ENCODE measurements around the gene ARMC7. TPM values are rescaled to one million over a fixed set of nuclear protein-coding genes. Genes with fewer than 3 reads are reported as not detected.
A peak's percentile ranks its signal among the peaks of the same experiment; 100 is the strongest.
"Not testable (repeated sequence)": the region's sequence is repeated elsewhere in the genome, so short reads cannot be mapped to it uniquely, and the experiment has no call there.

Gene ARMC7
- total RNA-seq, 1 donor from 2014 or later = 12.8 TPM

GRCh38 chr17:75067856-75068255 lies 41.9 kb upstream of the ARMC7 start:
- H3K4me3 Mint-ChIP-seq (ENCODE audit: unreplicated experiment) = no peak overlapping the region
- H3K9me3 Mint-ChIP-seq (ENCODE audit: unreplicated experiment) = no peaks in the 10 kb centered on the region

DNA sequence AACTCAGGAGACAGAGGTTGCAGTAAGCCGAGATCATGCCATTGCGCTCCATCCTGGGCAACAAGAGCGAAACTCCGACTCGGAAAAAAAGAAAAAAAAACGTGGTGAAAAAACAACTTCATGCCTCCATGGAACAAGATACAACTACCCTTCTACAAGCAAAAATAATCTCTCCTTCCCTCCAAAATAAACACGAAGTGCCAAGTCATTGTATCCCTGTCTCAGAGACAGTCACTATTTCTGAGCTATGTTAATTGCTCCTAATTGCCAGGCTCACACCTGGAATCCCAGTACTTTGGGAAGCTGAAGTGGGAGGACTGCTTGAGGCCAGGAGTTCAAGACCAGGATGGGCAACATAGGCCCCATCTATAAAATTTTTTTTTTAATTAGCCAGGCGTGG lies 41.0 kb upstream of the ARMC7 start:
- no peak for DNase-seq (ENCODE audit: extremely low spot score, unreplicated experiment)

More at GRCh38 chr17:75067856-75068255, 41.9 kb upstream of the ARMC7 start:
- H3K4me1 Mint-ChIP-seq (ENCODE audit: unreplicated experiment) = peaks cover 2% of the 10 kb centered on the region
- DNase-seq (ENCODE audit: extremely low spot score, unreplicated experiment) = no peak
- peaks cover 13% of the 10 kb centered on the region for H3K36me3 Mint-ChIP-seq (ENCODE audit: unreplicated experiment)
- TF ChIP-seq, protein P1, sequence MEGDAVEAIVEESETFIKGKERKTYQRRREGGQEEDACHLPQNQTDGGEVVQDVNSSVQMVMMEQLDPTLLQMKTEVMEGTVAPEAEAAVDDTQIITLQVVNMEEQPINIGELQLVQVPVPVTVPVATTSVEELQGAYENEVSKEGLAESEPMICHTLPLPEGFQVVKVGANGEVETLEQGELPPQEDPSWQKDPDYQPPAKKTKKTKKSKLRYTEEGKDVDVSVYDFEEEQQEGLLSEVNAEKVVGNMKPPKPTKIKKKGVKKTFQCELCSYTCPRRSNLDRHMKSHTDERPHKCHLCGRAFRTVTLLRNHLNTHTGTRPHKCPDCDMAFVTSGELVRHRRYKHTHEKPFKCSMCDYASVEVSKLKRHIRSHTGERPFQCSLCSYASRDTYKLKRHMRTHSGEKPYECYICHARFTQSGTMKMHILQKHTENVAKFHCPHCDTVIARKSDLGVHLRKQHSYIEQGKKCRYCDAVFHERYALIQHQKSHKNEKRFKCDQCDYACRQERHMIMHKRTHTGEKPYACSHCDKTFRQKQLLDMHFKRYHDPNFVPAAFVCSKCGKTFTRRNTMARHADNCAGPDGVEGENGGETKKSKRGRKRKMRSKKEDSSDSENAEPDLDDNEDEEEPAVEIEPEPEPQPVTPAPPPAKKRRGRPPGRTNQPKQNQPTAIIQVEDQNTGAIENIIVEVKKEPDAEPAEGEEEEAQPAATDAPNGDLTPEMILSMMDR (IDR thresholded peaks at IDR 0.05) = no peak
- no peaks in the 10 kb centered on the region for H3K27me3 Mint-ChIP-seq (ENCODE audit: unreplicated experiment)
- H3K27ac Mint-ChIP-seq (ENCODE audit: unreplicated experiment) = no peak overlapping the region

DNA sequence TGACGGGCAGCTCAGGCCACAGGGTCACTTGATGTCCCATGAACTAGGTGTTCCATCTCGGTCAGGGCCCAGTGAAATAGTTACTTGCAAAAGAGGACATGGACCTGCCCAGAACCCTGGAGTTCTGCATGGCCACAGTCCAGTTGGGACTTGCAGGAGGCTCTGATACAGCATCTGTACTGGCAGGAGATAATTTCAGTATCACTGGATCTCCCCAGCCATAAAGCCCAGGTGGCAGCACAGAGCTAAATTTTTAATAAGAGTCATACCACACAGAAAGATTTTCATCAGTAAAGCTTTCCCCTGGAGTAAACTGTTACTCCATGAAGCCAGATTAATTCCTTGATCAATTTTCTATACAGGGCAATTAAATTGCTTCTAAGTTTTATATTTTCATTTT lies 40.0 kb upstream of the ARMC7 start:
- Mint-ChIP-seq H3K9me3 (ENCODE audit: unreplicated experiment) (no peaks in the 10 kb centered on the region), H3K36me3 (ENCODE audit: unreplicated experiment) (peaks cover 1% of the 10 kb centered on the region), H3K27me3 (ENCODE audit: unreplicated experiment) (no peaks in the 10 kb centered on the region), H3K27ac (ENCODE audit: unreplicated experiment) (no peak overlapping the region), H3K4me1 (ENCODE audit: unreplicated experiment) (peaks cover 2% of the 10 kb centered on the region), H3K4me3 (ENCODE audit: unreplicated experiment) (no peak overlapping the region)
- TF ChIP-seq, protein P1 (IDR thresholded peaks at IDR 0.05) = peak; percentile 65
- DNase-seq (ENCODE audit: extremely low spot score, unreplicated experiment) = no peak

More for the DNA sequence above, 41.0 kb upstream of the ARMC7 start:
- TF ChIP-seq, protein P1 (IDR thresholded peaks at IDR 0.05) = no peak
- no peaks in the 10 kb centered on the region for H3K9me3 Mint-ChIP-seq (ENCODE audit: unreplicated experiment)
- H3K36me3 Mint-ChIP-seq (ENCODE audit: unreplicated experiment) = peaks cover 5% of the 10 kb centered on the region
- peaks cover 2% of the 10 kb centered on the region for H3K4me1 Mint-ChIP-seq (ENCODE audit: unreplicated experiment)
- H3K4me3 Mint-ChIP-seq (ENCODE audit: unreplicated experiment) = no peak overlapping the region
- no peak overlapping the region for H3K27ac Mint-ChIP-seq (ENCODE audit: unreplicated experiment)
- no peaks in the 10 kb centered on the region for H3K27me3 Mint-ChIP-seq (ENCODE audit: unreplicated experiment)

GRCh38 chr17:75071478-75072271 lies 38.1 kb upstream of the ARMC7 start:
- H3K36me3 Mint-ChIP-seq (ENCODE audit: unreplicated experiment); DNase-seq (ENCODE audit: extremely low spot score, unreplicated experiment); H3K4me3 Mint-ChIP-seq (ENCODE audit: unreplicated experiment); H3K27ac Mint-ChIP-seq (ENCODE audit: unreplicated experiment); H3K27me3 Mint-ChIP-seq (ENCODE audit: unreplicated experiment); H3K9me3 Mint-ChIP-seq (ENCODE audit: unreplicated experiment); H3K4me1 Mint-ChIP-seq (ENCODE audit: unreplicated experiment): not testable (repeated sequence)

GRCh38 chr17:75072909-75073308 lies 36.9 kb upstream of the ARMC7 start:
- not testable (repeated sequence) for H3K27me3 Mint-ChIP-seq (ENCODE audit: unreplicated experiment); H3K4me1 Mint-ChIP-seq (ENCODE audit: unreplicated experiment); H3K9me3 Mint-ChIP-seq (ENCODE audit: unreplicated experiment); H3K4me3 Mint-ChIP-seq (ENCODE audit: unreplicated experiment); H3K27ac Mint-ChIP-seq (ENCODE audit: unreplicated experiment); DNase-seq (ENCODE audit: extremely low spot score, unreplicated experiment); H3K36me3 Mint-ChIP-seq (ENCODE audit: unreplicated experiment)

DNA sequence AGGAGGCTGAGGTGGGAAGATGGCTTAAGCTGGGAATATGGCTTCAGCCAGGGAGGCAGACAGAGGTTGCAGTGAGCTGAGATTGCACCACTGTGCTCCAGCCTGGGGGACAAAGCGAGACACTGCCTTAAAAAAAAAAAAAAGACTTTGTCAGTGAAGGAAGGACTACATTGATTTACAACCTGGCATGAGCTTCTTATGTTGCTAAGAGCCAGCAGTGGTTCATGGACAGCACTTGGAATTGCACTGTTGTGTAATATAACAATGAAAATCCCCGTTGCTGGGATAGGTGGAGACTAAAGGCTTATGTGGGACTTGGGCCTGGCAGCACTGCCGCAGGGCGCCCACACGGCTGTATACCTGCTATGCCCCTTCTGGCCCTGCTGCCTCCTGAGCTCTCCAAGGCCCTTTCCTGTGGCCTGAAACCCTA lies 36.1 kb upstream of the ARMC7 start:
- no peak for DNase-seq (ENCODE audit: extremely low spot score, unreplicated experiment)
- Mint-ChIP-seq H3K27ac (ENCODE audit: unreplicated experiment) (no peak overlapping the region), H3K4me3 (ENCODE audit: unreplicated experiment) (no peak overlapping the region), H3K36me3 (ENCODE audit: unreplicated experiment) (no peaks in the 10 kb centered on the region), H3K27me3 (ENCODE audit: unreplicated experiment) (no peaks in the 10 kb centered on the region), H3K9me3 (ENCODE audit: unreplicated experiment) (no peaks in the 10 kb centered on the region), H3K4me1 (ENCODE audit: unreplicated experiment) (peaks cover 8% of the 10 kb centered on the region)
- TF ChIP-seq, protein P1 (IDR thresholded peaks at IDR 0.05) = no peak
